Endothelial cell of umbilical vein (primary cell): ENCODE results near the gene PLEKHG5. TPM values are rescaled to one million over a fixed set of nuclear protein-coding genes. Genes with fewer than 3 reads are reported as not detected.

Source experiments
- BruUV-seq: library from RNA; stranded (reverse); fragments of 400-500 nt; replicated peaks from 2 replicates; lab custom pipeline; 2021; lab: Mats Ljungman, UMichigan
- CTCF ChIA-PET: fragments of 300-600, 350-600 bp; sonication (Branson Sonifier 250); formaldehyde crosslinking; loops from one replicate; lab custom pipeline; 2021; ENCODE audit warnings: antibody characterized with exemption, inconsistent platforms; lab: Charles Lee
- POLR2A ChIA-PET: fragments of 300-600, 350-600 bp; sonication (Branson Sonifier 250); formaldehyde crosslinking; loops from one replicate; lab custom pipeline; 2021; ENCODE audit warnings: antibody characterized with exemption, inconsistent platforms; lab: Charles Lee
- DNase-seq: peaks from one replicate; pipeline ENCODE4 v3.0.0-alpha.2; 2011; ENCODE audit warnings: low read depth, low spot score
- FAIRE-seq: peaks from 2 replicates; lab custom pipeline; 2011; peaks lifted over from hg19 to GRCh38; lab: Jason Lieb, UNC
- H2AFZ ChIP-seq: 2 replicates; pipeline ENCODE4 v1.6.0; 2012; ENCODE audit warnings: low read depth, low read length, control low read depth, inconsistent platforms
- H3K27ac ChIP-seq: 2 replicates; pipeline ENCODE4 v1.5.1; 2011; ENCODE audit warnings: low read depth, mild to moderate bottlenecking, control low read depth, low read length, moderate library complexity; ENCODE audit not compliant: insufficient read depth
- H3K27me3 ChIP-seq, 2 experiments: 2 replicates each; pipeline versions ENCODE4 v1.6.0 to v1.6.1; 2011; ENCODE audit warnings: low read length in 2 of 2, mixed read lengths in 1 of 2; ENCODE audit not compliant: control insufficient read depth in 2 of 2, insufficient read depth in 2 of 2
- H3K36me3 ChIP-seq, 2 experiments: 2 replicates in 1 of 2; 3 replicates in 1 of 2; pipeline ENCODE4 v1.5.1; 2011; ENCODE audit warnings: low read length in 2 of 2, mild to moderate bottlenecking in 1 of 2, moderate library complexity in 1 of 2; ENCODE audit not compliant: control insufficient read depth in 2 of 2, insufficient read depth in 2 of 2; ENCODE audit errors: extremely low read depth in 1 of 2
- H3K4me1 ChIP-seq: 3 replicates; pipeline ENCODE4 v1.5.1; 2011; ENCODE audit warnings: mild to moderate bottlenecking, low read length; ENCODE audit not compliant: control insufficient read depth, insufficient read depth; ENCODE audit errors: extremely low read depth
- H3K4me2 ChIP-seq: 2 replicates; pipeline ENCODE4 v1.6.1; 2011; ENCODE audit warnings: low read length, control low read depth, mixed read lengths; ENCODE audit not compliant: insufficient read depth
- H3K4me3 ChIP-seq, 3 experiments: fragments of 200-600 bp in 1 of 3; sonication (generic), shearing (Covaris generic) in 1 of 3; replicated peaks in 1 of 3; 2 replicates each; pipeline ENCODE4 v1.5.1; 2011 to 2016; ENCODE audit warnings: control low read depth in 3 of 3, low read length in 3 of 3, mild to moderate bottlenecking in 2 of 3, inconsistent platforms in 1 of 3, low read depth in 1 of 3, moderate library complexity in 1 of 3; ENCODE audit not compliant: insufficient read depth in 1 of 3
- H3K79me2 ChIP-seq: 2 replicates; pipeline ENCODE4 v1.6.0; 2012; ENCODE audit warnings: low read length, inconsistent platforms; ENCODE audit not compliant: control insufficient read depth, insufficient read depth
- H3K9ac ChIP-seq: replicated peaks from 2 replicates; pipeline ENCODE3; 2011; ENCODE audit warnings: low read length, control low read depth; ENCODE audit not compliant: insufficient read depth; ENCODE audit errors: extremely low read depth
- H3K9me1 ChIP-seq: replicated peaks from 3 replicates; pipeline ENCODE4 v1.6.0; 2011; ENCODE audit warnings: mild to moderate bottlenecking, low read length; ENCODE audit not compliant: control insufficient read depth, insufficient read depth; ENCODE audit errors: extremely low read depth
- H3K9me3 ChIP-seq: replicated peaks from 2 replicates; pipeline ENCODE4 v1.5.1; 2012; ENCODE audit warnings: low read length, inconsistent platforms; ENCODE audit not compliant: control insufficient read depth, insufficient read depth
- H4K20me1 ChIP-seq: replicated peaks from 2 replicates; pipeline ENCODE3; 2011; ENCODE audit warnings: mild to moderate bottlenecking, low read length; ENCODE audit not compliant: control insufficient read depth, insufficient read depth; ENCODE audit errors: extremely low read depth
- FOS ChIP-seq: IDR thresholded peaks from 2 replicates; pipeline ENCODE4 v1.6.1; 2011; ENCODE audit warnings: mild to moderate bottlenecking, low read length, moderate library complexity, borderline replicate concordance; ENCODE audit not compliant: insufficient read depth
- GATA2 ChIP-seq: IDR thresholded peaks from 2 replicates; pipeline ENCODE4 v1.7.0; 2011; ENCODE audit warnings: low read depth, mild to moderate bottlenecking, moderate library complexity, mixed read lengths, low read length; ENCODE audit not compliant: insufficient read length, insufficient read depth
- JUN ChIP-seq: IDR thresholded peaks from 2 replicates; pipeline ENCODE4 v1.6.1; 2011; ENCODE audit warnings: borderline replicate concordance, low read depth; ENCODE audit not compliant: insufficient read length, insufficient read depth
- MYC ChIP-seq: IDR thresholded peaks from one replicate; pipeline ENCODE4 v1.6.1; 2011; ENCODE audit warnings: mild to moderate bottlenecking, low read depth, low read length
- POLR2A ChIP-seq: IDR thresholded peaks from 2 replicates; pipeline ENCODE4 v1.6.1; 2012; ENCODE audit warnings: low read depth, mild to moderate bottlenecking, control low read depth, low read length
- POLR2AphosphoS5 ChIP-seq: IDR thresholded peaks from 2 replicates; pipeline ENCODE4 v1.6.1; 2012; ENCODE audit warnings: low read depth, mild to moderate bottlenecking, control low read depth, low read length, moderate library complexity; ENCODE audit not compliant: insufficient read depth
- dilution Hi-C: fragments of 300-500 bp; cut with MboI; formaldehyde crosslinking; loops from one replicate; pipeline ENCODE4 v1.15.0; 2019; ENCODE audit warnings: low sequenced_read_pairs; ENCODE audit not compliant: extremely low pct_ligation_motif_present
- intact Hi-C: fragments of 100-400 bp; cut with micrococcal nuclease; formaldehyde crosslinking; loops from one replicate; pipeline ENCODE4 v1.10.0; 2022
- polyA plus RNA-seq, 4 experiments: library from polyadenylated mRNA; depleted of rRNA in 3 of 4; stranded (reverse) in 3 of 4; unstranded in 1 of 4; fragments of >200 nt; gene quantifications; 2 replicates each; pipeline versions ENCODE4 v1.2.1 to v1.2.3, GENCODE V29; 2011 to 2012; ENCODE audit warnings: missing spikeins in 1 of 4
- total RNA-seq: library from RNA; stranded (reverse); gene quantifications from 2 replicates; pipeline ENCODE4 v1.2.3, GENCODE V29; 2021
- TF ChIP-seq, protein P1 (sequence below), 2 donors: IDR thresholded peaks; 1 replicate in 1 of 2; 2 replicates in 1 of 2; pipeline ENCODE4 v1.5.1; 2011; ENCODE audit warnings: low read length in 2 of 2, mild to moderate bottlenecking in 2 of 2, moderate library complexity in 2 of 2, control low read depth in 1 of 2, inconsistent platforms in 1 of 2, low read depth in 1 of 2; ENCODE audit not compliant: insufficient read depth in 1 of 2; ENCODE audit errors: extremely low read depth in 1 of 2
- TF ChIP-seq, protein P2 (sequence below): IDR thresholded peaks from 2 replicates; pipeline ENCODE4 v1.6.1; 2011; ENCODE audit not compliant: insufficient read depth, insufficient read length

PLEKHG5 gene
- total and polyA plus RNA-seq, 2 donors (not counting 3 experiments of a cell fraction or from before 2014, with no cell fraction given) = 30.6 to 56.9 TPM

DNA sequence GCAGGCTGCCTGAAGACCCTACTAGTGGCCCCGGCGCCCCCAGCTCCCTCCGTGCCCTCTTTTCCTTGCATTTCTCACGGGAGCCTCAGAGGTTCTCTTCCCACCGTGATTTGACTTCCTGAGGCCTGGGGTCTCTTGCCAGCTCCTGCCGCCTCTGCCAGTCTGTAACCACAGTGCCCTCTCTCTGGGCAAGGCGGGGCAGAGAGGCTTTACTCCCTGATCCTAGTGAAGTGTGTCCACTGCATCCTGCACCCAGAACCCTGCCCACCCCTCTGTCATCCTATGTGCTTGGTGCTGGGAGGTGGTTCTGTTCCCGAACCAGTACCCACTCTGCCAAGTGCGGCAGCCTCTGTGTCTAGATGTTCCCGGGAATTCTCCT, 64.5 kb downstream of the PLEKHG5 start:
- no peak overlapping the region for H2AFZ ChIP-seq
- no peak overlapping the region for H3K4me3 ChIP-seq
- no peaks in the 10 kb centered on the region for H3K9me1 ChIP-seq
- POLR2A ChIA-PET = no interaction called here
- CTCF ChIA-PET = interaction anchor here (1.4 to 11.1 kb wide), 2 partner anchors 10 to 13 kb away, joined by 10 to 202 read pairs; no protein-coding TSS in a partner anchor
- no peaks in the 10 kb centered on the region for H3K36me3 ChIP-seq
- TF ChIP-seq POLR2AphosphoS5 (no peak), MYC (no peak), POLR2A (no peak), GATA2 (no peak), JUN (no peak), FOS (no peak)
- TF ChIP-seq, protein P1, sequence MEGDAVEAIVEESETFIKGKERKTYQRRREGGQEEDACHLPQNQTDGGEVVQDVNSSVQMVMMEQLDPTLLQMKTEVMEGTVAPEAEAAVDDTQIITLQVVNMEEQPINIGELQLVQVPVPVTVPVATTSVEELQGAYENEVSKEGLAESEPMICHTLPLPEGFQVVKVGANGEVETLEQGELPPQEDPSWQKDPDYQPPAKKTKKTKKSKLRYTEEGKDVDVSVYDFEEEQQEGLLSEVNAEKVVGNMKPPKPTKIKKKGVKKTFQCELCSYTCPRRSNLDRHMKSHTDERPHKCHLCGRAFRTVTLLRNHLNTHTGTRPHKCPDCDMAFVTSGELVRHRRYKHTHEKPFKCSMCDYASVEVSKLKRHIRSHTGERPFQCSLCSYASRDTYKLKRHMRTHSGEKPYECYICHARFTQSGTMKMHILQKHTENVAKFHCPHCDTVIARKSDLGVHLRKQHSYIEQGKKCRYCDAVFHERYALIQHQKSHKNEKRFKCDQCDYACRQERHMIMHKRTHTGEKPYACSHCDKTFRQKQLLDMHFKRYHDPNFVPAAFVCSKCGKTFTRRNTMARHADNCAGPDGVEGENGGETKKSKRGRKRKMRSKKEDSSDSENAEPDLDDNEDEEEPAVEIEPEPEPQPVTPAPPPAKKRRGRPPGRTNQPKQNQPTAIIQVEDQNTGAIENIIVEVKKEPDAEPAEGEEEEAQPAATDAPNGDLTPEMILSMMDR (IDR thresholded peaks at IDR 0.05; ENCODE audit: extremely low read depth in 1 of 2, insufficient read depth in 1 of 2, low read depth in 1 of 2, low read length in 2 of 2) = no peak
- TF ChIP-seq, protein P2, sequence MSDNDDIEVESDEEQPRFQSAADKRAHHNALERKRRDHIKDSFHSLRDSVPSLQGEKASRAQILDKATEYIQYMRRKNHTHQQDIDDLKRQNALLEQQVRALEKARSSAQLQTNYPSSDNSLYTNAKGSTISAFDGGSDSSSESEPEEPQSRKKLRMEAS = no peak
- no peak overlapping the region for H3K4me2 ChIP-seq
- H3K79me2 ChIP-seq = no peaks in the 10 kb centered on the region
- DNase-seq (no peak), FAIRE-seq (no peak)
- dilution Hi-C loops (no loop called here), intact Hi-C loops (no loop called here)
- H3K9me3 ChIP-seq = no peaks in the 10 kb centered on the region
- H3K27ac ChIP-seq = no peak overlapping the region
- no TSS peak for BruUV-seq
- H3K27me3 ChIP-seq = peaks cover 0 to 3% of the 10 kb centered on the region in 2 experiments
- H3K4me1 ChIP-seq = peaks cover 19% of the 10 kb centered on the region
- H3K9ac ChIP-seq = no peak overlapping the region
- H4K20me1 ChIP-seq = no peaks in the 10 kb centered on the region
